HG02840 (cell line): Measurements from ENCODE around the gene LRRC27.

Experiments
- ATAC-seq: cut with Tn5 transposase; IDR thresholded peaks from one replicate; pipeline ENCODE4 v1.9.1; 2021; ENCODE audit warnings: mild to moderate bottlenecking, moderate library complexity, moderate number of reproducible peaks; ENCODE audit not compliant: unreplicated experiment, low FRiP score

The LRRC27 gene

DNA sequence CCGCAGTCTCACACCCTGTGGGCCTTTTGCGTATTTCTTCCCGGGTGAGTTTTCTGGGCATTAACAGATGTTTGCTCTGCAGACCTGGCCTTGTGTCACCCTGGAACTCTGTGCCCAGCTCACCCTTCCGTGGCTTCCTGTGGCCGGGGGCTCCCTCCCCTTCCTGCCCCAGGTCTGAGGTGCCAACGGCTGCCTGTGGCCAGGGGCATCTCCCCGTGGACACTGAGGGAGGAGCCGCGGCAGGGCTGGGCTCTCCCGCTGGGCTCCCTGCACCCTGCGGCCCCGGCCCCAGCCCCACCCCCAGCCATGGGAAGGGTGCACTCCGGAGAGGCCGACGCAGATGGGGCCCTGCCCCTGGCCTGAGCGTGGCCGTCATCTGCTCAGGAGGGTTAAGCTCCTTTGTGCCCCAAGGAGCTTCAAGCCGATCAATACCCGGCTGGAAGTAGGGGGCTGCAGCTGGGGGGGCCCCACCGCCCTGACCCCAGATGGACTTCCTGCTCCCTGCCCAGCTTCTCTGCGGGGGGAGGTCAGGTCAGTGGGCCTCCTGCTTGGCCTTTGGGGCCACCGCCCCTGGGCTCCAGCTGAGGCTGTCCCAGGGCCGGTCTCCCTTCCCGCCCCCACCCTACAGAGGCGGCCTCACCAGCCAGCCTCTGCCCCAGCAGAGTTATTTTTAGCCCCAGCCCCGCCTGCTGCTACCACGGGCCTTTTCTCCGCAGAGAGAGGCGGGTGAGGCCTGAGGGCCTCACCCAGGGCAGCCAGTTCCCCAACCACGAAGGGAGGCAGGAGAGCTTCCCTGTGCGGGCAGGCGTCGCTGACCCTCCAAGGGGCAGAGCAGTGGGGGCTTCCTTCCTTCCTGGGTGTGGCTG lies 89.2 kb downstream of the LRRC27 start:
- ATAC-seq: no peak

DNA sequence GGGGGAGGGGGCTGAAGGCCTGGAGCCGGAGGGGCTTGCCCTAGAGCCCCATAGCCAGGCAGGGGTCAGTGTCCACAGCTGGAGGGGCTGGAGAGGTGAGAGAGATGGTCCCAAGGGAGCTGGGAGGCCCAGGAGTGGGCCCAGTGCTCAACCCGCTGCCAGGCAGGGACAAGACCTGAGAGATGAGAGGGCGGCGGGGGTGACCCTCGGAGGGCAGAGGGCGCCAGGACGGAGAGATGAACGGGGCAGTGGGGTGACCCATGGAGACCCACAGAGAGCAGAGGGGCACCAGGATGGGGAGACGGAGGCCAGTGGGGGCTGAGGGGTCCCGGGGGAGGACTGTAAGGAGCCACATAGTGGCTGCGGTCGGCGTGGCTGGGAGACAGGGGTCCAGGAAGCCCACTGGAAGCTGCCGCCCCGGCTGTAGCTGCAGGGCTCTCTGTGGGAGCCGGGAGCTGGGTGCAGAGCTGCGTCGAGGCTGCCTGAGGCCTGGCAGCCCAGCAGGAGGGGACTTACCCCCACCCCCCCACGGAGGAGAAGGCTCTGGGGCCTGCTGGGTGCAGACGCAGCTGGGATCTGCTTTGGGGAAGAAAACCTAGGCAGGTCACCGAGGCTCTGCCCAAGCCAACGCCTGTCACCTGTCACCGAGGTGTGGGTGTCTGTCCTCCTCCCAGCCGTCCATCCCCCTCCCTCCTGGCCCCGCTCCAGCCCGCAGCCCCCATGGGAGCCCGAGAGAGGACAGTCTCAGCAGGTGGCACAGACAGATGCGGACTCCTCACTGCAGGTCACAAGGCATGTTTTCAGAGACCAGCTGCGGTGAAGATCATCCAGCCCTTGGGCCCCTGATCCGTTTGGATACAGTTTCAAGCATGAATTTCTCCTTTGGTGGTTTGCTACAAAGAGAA lies 90.1 kb downstream of the LRRC27 start:
- no peak for ATAC-seq

DNA sequence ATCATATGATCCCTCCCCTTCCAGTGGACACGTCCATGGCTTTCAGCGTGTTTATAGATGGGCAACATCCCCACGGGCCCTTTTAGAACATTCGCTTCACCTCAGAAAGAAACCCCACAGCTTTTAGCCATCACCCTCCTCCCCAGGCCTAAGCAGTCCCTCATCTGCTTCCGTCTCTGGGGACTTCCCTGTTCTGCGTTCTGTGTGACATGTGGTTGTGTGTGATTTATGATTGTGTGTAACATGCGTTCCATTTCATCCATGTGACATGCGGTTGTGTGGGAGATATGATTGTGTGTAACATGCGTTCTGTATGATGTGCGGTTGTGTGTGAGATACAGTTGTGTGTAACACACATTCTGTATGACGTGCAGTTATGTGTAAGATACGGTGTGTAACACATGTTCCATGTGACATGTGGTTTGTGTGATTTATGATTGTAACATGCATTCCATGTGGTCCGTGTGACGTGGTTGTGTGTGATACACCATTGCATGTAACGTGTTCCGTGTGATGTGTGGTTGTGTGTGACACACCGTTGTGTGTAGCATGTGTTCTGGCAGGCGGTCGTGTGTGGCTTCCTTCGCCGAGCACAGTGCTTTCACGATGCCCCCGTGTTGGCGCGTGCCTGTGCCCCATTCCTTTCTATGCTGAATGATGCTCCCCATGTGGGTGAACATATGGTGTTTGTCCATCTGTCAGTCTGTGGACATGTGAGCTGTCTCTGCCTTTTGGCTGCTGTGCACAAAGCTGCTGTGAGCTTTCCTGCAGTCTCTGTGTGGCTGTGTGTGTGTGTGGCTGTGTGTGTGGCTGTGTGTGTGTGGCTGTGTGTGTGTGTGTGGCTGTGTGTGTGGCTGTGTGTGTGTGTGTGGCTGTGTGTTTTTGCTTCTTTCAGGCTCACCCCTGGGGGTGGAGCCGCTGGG lies 91.2 kb downstream of the LRRC27 start:
- no peak for ATAC-seq

DNA sequence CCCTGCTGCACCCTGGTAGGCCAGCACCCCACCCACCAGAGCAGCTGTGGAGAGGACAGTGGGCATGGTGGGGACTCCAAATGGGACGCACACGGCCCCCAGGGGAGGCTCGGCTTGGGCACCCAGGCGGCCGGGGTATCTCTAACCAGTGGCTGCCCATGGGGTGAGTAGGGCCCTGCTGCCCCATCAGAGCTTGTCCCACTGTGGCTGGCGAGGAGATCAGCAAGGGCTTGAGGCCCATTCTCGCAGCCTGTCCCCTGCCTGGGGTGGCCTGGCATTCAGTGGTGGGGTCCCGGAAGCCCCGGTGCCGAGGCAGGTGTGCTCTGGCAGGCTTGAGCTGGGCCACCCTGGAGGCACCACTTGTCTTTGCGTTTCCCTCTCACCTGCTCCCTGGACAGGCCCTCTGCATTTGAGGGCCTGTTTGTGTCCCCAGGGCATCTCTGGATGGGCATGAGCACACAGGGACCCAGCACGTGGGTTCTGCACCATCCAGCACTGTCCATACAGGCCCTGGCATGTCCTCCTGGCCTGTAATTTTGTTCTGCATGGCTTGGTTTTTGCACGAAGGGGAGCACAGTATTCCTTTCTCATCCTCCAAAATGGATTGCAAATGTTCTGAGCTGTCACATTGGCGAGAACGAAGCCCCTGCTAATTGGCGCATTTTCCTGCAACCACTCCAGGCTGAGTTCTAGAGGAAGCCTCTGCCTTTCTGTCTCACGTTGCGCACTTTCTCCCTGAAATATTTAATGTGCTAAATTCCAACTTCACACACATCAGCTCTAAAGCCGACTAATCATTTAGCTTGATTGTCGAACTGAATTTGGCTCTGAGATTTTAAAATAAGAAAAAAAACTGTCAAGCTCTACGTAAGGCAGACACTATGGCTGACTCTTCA lies 92.2 kb downstream of the LRRC27 start:
- ATAC-seq: no peak

DNA sequence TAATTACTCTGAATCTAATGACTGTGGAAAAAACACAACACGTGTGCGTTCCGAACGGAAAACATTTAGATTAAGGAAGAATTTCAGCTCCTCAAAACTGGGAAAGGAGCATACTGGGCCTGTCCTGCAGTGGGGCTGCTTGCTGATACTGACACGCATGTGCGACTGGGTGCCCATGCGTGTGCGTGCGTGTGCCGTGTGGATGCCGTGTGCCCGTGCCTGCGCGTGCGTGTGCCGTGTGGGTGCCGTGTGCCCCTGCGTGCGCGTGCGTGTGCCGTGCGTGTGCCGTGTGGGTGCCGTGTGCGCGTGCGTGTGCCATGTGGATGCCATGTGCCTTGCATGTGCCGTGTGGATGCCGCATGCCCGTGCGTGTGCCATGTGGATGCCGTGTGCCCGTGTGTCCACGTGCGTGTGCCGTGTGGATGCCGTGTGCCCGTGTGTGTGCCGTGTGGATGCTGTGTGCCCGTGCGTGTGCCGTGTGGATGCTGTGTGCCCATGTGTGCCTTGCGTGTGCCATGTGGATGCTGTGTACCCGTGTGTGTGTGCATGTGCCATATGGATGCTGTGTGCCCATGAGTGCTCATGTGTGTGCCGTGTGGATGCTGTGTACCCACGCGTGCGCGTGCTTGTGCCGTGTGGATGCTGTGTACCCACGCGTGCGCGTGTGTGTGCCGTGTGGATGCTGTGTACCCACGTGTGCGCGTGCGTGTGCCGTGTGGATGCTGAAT lies 93.2 kb downstream of the LRRC27 start:
- ATAC-seq: no peak

DNA sequence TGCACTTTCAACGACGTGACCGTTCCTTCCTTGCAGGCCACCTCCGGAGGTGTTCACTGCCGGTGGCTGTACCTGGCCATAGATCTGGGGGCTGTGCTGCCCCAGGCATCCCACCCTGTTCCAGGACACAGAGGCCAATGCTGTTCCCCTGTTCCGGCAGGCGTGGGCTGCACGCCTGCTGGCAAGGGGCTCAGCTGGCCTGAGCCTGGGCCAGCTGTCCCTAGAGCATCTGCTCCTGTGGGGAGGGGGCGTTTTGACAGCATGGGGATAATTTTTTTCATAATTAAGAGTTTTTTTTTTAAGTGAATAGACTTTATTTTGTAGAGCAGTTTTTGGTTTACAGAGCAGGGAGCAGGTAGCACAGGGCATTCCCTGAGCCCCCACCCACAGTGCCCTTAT lies 93.8 kb downstream of the LRRC27 start:
- ATAC-seq: no peak

DNA sequence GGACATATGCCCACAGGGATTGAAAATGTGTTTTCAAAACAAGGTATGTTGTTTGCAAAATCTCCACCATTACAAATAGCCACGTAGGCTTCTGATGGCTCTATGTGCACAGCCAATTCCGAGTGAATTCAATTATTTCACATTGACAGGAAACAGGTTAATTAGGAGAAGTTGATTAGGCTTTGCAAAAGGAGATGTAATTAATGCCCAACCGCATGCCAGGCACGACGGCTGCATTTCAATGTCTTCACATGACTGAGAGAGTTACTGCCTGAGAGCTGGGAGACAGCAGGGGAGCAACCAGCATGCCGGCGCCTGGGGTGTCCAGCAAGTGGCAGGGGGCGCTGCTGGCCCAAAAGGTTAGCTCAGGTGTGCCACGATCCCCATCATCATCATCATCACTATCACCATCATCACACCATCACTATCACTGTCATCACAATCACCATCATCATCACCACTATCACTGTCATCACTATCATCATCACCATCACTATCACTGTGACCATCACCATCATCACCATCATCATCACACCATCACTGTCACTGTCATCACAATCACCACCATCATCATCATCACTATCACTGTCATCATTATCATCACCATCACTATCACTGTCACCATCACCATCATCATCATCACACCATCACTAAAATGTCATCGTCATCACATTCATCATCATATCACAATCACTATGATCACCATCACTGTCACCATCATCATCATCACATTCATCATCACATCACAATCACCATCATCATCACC lies 95.2 kb downstream of the LRRC27 start:
- ATAC-seq: no peak

DNA sequence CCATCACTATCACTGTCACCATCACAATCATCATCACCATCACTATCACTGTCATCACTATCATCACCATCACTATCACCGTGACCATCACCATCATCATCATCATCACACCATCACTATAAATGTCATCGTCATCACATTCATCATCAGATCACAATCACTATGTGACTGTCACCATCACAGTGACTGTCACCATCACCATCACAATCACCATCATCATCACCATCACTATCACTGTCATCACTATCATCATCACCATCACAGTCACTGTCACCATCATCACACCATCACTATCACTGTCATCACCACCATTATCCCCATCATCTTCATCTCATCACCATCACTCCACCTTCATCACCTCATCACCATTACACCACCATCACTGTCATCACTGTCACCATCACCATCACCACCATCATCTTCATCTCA lies 96.0 kb downstream of the LRRC27 start:
- ATAC-seq: no peak

DNA sequence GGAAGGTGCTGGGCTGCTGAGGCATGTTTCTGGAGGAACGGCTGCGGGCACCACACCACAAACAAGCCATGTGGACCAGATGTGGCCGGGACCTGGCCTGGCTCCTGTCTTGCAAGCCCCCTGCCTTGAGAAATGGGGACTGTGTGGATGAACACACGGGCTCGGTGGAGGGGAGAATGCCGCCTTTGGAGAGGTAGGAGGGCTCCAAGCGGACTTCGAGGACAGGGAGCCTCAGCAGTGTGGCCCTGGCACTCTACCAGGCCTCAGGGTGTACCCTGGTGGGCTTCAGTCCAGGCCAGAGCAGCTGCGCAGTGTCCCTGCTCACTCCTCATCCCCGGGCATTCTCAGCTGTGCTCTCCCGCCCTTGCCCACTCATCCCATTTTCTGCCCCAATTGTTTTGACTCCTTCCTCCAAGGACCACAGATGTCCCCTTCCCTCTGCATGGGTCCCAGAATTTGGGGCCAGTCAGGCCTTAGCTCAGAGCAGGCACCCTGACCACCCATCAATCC lies 96.5 kb downstream of the LRRC27 start:
- no peak for ATAC-seq
